Measurements from ENCODE around the gene RCAN2.

The RCAN2 gene

DNA sequence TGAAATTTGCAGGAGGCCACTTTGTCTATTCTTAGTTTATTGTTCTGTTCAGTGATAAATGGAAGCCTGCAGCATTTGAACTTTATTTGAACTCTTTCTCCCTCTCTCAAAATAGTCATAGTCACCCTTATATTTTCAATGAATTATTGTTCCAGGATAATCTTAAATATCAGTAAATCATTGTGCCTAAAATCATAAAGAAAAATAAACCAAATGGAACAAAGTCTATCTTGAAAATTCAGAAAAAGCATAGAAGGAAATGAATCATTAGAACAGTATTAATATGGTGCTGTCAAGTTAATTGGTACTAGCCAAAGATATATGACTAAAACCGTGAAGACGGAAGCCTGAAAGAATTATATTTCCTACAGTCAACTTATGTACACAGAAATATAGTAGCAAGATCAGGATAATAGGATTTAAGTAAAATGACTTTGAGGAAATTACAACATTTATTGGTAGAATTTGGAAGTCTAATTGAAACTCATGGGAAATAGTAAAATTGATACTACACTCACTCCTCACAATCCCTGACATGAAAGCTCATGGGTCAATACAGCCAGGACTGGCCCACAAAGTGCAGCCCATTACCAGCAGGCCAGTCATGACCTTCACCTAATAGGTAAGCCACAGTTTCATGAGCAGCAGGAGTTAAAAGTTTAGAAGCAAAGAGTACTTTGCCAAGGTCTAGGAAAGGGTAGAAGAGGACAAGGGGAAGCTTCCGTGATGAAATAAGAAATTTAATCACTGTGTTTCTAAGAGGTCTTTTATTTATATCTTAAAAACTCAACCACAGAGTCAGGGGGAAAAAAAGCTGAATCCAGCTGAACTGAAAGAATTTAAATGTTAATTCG lies 200.6 kb downstream of the RCAN2 start:
- no peak for DNase-seq (ENCODE audit: low read depth)

DNA sequence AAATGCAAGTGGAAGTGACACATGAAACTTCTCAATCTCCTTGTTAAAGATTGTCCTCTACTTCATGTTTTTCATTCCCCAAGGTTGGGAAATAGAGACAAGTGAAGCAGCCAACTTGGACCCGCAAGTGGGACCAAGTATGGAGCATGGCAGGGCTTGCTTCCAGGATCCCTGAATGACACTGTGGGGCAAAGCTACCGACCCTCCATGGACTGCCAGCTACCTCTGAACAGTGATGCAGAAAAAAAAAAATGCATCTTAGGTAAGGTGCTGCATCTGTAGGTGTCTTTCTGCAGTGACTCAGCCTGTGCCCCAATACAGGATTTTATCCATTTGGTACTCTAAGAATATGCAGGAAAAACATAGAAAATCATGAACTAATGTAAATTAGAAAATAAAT lies 201.4 kb downstream of the RCAN2 start:
- no peak for DNase-seq (ENCODE audit: low read depth)

GRCh38 chr6:46288835-46289234 lies 202.4 kb downstream of the RCAN2 start:
- DNase-seq (ENCODE audit: low read depth): no peak

DNA sequence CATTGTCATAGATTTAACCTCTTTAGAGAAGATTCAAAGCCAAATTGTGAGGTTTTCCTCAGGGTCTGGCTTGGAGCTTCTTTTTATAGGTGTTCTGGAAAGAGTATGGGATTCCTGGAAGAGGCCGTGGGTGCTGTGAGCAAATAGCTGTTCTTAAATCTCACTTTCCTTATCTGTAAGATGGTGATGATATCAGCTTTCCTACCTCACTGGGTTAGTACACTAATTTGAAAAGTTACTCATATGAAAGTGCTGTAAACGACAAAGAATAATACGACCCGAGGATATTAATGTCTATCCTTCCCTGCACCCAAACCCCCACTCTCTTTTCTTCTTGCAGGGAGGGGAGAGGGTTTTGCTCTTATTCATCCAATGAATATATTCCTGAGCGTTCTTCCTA lies 203.6 kb downstream of the RCAN2 start:
- no peak for DNase-seq (ENCODE audit: low read depth)

DNA sequence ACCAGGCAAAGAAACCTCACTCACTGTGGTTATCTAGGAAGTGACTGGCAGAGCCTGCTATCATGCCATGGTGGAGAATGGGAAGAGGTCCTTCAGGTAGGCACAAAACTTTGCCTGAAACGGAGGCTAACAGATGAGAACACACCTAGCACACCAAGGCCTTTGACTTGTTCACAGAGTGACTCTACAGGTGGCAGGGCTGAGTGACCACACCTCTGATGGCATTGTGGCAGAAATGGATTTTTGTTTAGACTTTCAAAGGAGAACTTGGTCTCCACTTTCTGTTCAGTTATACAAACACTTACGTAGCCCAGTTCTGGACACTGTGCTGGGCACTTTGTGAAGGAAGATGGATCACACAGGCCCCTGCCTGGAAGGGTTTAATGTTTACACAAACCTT lies 204.2 kb downstream of the RCAN2 start:
- DNase-seq (ENCODE audit: low read depth): no peak

DNA sequence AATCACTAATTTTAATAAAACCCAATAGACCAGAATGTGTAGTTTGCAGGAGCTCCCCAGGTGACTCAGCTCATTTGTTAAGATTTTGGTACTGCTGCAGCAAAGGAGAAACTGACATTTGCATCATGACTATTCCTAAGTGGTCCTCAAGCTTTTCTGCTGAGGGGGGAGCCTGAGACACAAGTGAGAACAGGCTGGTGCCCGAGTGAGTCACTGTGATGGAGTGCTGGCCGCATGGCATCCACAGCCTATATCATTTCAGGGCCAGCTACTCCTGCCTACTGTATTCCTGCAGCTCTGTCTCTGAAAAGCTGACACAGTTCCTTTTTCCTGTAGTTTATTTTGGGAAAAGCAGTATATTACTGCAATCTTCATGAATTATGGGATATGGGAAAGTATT lies 206.8 kb downstream of the RCAN2 start:
- no peak for DNase-seq (ENCODE audit: low read depth)

- DNase-seq (ENCODE audit: low read depth): no peak
Measured at GRCh38 chr6:46281110-46281509, 210.1 kb downstream of the RCAN2 start.

GRCh38 chr6:46279874-46280273 lies 211.4 kb downstream of the RCAN2 start:
- DNase-seq (ENCODE audit: low read depth): no peak

DNA sequence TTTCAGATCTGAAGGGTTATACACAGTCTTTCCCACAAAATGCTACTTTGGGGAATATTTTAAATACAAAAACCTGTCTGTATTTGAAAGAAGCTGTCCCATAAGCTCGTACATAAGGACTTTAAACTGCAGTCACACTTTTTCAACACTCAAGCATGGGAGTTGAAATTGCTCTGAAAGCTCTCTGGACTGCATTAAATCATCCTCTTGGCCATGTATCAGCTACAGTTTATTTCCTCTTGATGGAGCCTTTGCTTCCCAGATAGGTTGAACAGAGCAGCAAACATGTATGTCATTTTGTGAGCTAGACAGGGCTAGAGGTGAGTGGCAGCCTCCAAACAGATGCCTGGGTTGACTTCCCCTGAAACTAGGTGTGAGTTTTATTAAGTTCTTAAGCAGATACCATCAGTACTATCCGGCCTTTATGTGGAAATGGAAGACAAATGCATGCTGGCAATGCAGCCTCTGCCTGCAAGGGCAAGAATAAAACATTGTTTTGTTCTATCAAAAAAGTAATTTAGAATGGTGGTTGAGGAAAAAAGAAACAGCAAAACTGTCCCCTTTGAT lies 214.6 kb downstream of the RCAN2 start:
- DNase-seq (ENCODE audit: low read depth): no peak

DNA sequence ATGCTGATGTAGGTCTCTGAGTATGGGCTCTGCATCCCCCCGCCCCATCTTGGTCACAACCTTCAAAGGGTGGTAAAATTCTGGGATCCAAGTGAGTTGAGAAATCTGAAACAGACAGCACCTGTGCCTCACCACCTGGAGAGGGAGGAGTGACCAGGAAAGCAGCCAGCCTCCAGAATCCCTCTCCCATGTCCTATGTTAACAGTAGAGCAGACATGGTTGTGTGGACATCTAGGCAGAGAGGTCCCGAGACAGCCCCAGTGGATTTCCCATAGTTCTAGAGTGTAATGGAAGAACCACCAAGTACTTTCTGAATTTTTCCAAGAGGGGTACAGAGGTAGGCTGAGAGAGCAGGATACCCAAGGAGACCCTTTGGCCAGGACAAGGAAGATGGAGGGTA lies 216.7 kb downstream of the RCAN2 start:
- no peak for DNase-seq (ENCODE audit: low read depth)

GRCh38 chr6:46273911-46274310 lies 217.3 kb downstream of the RCAN2 start:
- no peak for DNase-seq (ENCODE audit: low read depth)

GRCh38 chr6:46271728-46272127 lies 219.5 kb downstream of the RCAN2 start:
- no peak for DNase-seq (ENCODE audit: low read depth)

GRCh38 chr6:46271107-46271506 lies 220.1 kb downstream of the RCAN2 start:
- DNase-seq (ENCODE audit: low read depth): no peak

DNA sequence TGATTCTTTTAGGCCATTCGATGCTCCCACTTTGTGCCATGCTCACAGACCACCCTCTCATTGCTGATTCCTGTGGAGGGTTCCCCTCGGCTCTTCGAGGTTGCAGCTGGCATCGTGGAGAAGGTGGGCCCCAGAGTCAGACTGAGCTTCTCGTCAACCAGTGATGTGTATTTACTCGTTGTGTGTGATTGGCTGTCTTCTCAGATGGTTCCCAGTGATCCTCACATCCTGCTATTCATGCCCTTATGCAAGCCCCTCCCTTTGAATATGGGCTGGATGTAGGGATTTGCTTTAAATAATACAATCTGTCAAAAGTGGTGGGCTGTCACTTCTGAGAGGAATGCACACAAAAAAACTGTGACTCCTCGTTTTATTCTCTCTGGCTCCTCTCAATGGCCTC lies 220.9 kb downstream of the RCAN2 start:
- DNase-seq (ENCODE audit: low read depth): no peak

DNA sequence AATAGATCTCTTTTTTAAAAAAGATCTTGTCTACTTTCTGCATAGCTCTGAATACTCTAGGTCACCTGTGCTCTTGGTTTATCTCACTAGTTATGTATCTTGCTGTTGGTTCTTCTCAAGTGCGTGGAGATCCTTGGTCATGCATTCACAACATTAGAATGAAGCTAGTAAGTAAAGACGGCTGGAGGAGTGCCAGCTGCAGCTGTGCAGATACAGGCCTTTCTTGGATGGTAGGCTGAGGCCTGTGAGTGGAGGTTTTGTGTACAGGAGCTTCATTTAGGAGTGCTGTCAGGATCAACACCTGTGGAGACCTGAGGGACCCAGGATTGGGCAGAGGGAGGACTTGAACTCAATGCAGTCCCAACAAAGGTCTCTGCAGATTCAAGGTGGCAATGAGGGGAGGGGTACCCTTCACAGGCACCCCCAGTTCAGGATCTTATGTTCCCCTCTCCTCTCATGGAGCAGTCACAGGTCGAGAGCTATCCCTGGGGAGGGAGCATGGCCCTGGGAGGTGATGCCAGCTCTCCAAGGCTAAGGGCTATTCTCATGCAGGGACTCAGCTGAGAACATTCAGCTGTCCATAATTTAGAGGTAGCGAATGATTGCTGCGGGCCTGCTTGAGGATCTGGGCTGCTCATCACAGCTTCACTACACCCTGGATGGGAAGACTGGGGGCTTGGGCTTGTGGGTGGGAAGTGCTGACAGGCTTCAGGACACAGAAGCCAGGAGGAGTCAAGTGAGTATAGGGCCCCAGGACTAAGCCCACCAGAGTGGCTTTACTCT lies 221.6 kb downstream of the RCAN2 start:
- no peak for DNase-seq (ENCODE audit: low read depth)

DNA sequence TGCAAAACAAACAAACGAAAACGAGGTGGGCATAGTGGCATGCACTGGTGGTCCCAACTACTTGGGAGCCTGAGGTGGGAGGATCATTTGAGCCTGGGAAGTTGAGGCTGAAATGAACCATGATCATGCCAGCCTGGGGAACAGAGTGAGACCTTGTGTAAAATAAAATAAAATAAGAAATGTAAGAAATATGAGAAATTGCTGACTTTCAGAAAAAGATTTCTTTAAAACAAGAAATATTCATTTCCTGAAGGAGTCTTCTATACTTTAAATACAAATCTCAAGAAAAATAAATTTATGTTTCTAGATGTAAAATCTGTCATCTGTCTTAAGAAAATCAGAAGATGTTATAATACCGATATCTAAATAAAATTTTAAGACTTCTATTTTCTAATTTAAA lies 223.7 kb downstream of the RCAN2 start:
- DNase-seq (ENCODE audit: low read depth): no peak

GRCh38 chr6:46265373-46265772 lies 225.9 kb downstream of the RCAN2 start:
- no peak for DNase-seq (ENCODE audit: low read depth)

DNA sequence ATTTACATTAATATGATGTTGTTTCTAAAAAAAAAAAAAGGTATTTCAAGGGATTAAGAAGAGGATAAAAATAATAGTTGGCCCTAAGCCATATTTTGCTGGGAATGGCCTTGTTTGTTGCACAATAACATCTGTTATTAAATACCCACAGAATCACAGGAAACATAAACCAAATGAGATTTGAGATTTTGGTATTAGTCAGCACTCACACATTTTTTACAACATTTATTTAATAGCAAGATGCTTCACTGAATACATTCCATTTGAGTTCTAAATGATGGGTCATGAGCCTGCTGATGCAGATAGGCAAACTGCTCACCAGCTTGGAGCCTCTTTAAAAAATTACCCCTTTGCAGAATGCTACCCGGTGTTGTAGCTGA lies 227.6 kb downstream of the RCAN2 start:
- no peak for DNase-seq (ENCODE audit: low read depth)

- no peak for DNase-seq (ENCODE audit: low read depth)
Measured at GRCh38 chr6:46262928-46263706, 228.1 kb downstream of the RCAN2 start.

GRCh38 chr6:46258249-46258648 lies 233.0 kb downstream of the RCAN2 start:
- DNase-seq (ENCODE audit: low read depth): no peak

DNA sequence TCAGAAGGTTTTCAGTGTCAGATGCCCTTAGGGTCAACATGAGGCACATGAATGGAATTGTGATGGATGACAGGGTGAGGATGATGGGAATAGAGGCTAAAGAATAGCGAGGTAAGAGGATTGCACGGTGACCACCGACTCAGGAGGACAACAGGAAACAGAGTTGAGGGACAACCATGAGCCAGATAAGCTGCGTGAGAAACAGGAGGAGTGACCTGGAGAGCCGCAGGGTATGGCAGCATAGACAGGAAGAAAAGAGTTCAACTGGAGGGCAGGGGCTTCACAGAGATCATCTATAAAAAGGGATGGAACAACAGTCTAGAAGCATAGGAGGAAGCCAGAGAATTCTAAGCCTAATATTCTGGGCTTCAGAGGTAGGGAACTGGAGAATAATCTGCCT lies 235.7 kb downstream of the RCAN2 start:
- DNase-seq (ENCODE audit: low read depth): no peak

DNA sequence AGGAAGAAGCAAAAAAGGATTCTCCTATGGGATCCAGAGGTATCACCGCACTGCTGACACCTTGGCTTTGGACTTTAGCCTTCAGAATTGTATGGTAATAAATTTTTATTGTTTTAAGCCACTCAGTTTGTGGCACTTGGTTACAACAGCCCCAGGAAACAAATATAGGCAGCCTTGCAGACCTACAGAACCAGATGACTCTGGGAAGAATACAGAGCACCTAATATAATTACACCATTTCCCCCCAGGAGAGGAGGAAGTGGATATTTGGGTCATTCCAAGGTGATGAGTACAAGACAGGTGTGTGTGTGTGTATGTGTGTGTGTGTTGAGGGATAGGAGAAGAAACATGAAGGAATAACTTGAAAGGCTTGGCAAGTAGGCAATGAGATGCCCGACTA lies 236.3 kb downstream of the RCAN2 start:
- DNase-seq (ENCODE audit: low read depth): no peak
